ENCODE measurements around the gene TMEM37.

Gene TMEM37

GRCh38 chr2:119483395-119483753 lies 51.7 kb downstream of the TMEM37 start:
- DNase-seq: no peak
- Histone ChIP-seq H3K18ac (ENCODE audit: low read length) (no peak overlapping the region), H4K12ac (ENCODE audit: low read depth, low read length) (no peak overlapping the region), H3K23ac (ENCODE audit: low read length) (no peak overlapping the region), H3K4ac (ENCODE audit: low read depth, low read length) (no peak overlapping the region), H3K4me2 (ENCODE audit: low read length) (no peak overlapping the region), H3K9me3 (ENCODE audit: insufficient read depth, low read depth, low read length) (no peaks in the 10 kb centered on the region), H3K4me3 (ENCODE audit: low read depth, low read length) (no peak overlapping the region), H3K27me3 (ENCODE audit: insufficient read depth, low read length) (no peaks in the 10 kb centered on the region), H2BK120ac (ENCODE audit: insufficient read depth, low read length, poor library complexity) (no peak overlapping the region), H2BK12ac (ENCODE audit: low read length) (no peak overlapping the region), H3K9ac (ENCODE audit: low read length) (no peak overlapping the region), H3K36me3 (ENCODE audit: control insufficient read depth in 1 of 2, insufficient read depth in 2 of 2, low read length in 2 of 2) (no peaks in the 10 kb centered on the region), H2BK5ac (ENCODE audit: low read depth, low read length, poor library complexity) (no peak overlapping the region), H3K4me1 (ENCODE audit: control insufficient read depth in 1 of 2, insufficient read depth in 2 of 2, low read length in 2 of 2) (peaks cover 16 to 19% of the 10 kb centered on the region in 2 experiments), H4K8ac (ENCODE audit: low read depth, low read length) (no peak overlapping the region), H4K91ac (ENCODE audit: low read depth, low read length) (no peak overlapping the region), H3K79me2 (ENCODE audit: control insufficient read depth, insufficient read depth, low read length, poor library complexity) (no peaks in the 10 kb centered on the region), H3K79me1 (ENCODE audit: low read length) (no peaks in the 10 kb centered on the region), H3K27ac (ENCODE audit: low read depth, low read length) (no peak overlapping the region), H2AK5ac (ENCODE audit: low read length) (no peak overlapping the region), H2AFZ (ENCODE audit: insufficient read depth, low read length, poor library complexity) (peak overlapping the region; percentile 4), H3K14ac (ENCODE audit: low read length) (no peak overlapping the region)
- WGBS (ENCODE audit: extremely low coverage, insufficient coverage, insufficient read length): no CpG with 5 or more reads among the region's 5 CpGs

GRCh38 chr2:119483896-119484718 lies 52.5 kb downstream of the TMEM37 start:
- WGBS (ENCODE audit: extremely low coverage, insufficient coverage, insufficient read length): no CpG with 5 or more reads among the region's 11 CpGs

GRCh38 chr2:119484834-119485233 lies 53.2 kb downstream of the TMEM37 start:
- H3K18ac ChIP-seq (ENCODE audit: low read length): no peak overlapping the region
- H3K79me2 ChIP-seq (ENCODE audit: control insufficient read depth, insufficient read depth, low read length, poor library complexity): no peaks in the 10 kb centered on the region
- no peak overlapping the region for H3K23ac ChIP-seq (ENCODE audit: low read length)
- no peak overlapping the region for H2AFZ ChIP-seq (ENCODE audit: insufficient read depth, low read length, poor library complexity)
- no CpG with 5 or more reads among the region's 6 CpGs for WGBS (ENCODE audit: extremely low coverage, insufficient coverage, insufficient read length)
- H3K27ac ChIP-seq (ENCODE audit: low read depth, low read length): no peak overlapping the region
- peak overlapping the region; percentile 32 for H4K91ac ChIP-seq (ENCODE audit: low read depth, low read length)
- no peak overlapping the region for H2BK5ac ChIP-seq (ENCODE audit: low read depth, low read length, poor library complexity)
- no peaks in the 10 kb centered on the region for H3K27me3 ChIP-seq (ENCODE audit: insufficient read depth, low read length)
- no peak overlapping the region for H2BK120ac ChIP-seq (ENCODE audit: insufficient read depth, low read length, poor library complexity)
- no peak for DNase-seq
- H2BK12ac ChIP-seq (ENCODE audit: low read length): no peak overlapping the region
- H3K4me1 ChIP-seq (ENCODE audit: control insufficient read depth in 1 of 2, insufficient read depth in 2 of 2, low read length in 2 of 2): peaks cover 16 to 19% of the 10 kb centered on the region in 2 experiments
- H3K79me1 ChIP-seq (ENCODE audit: low read length): no peaks in the 10 kb centered on the region
- no peak overlapping the region for H3K9ac ChIP-seq (ENCODE audit: low read length)
- no peak overlapping the region for H3K4me3 ChIP-seq (ENCODE audit: low read depth, low read length)
- H3K36me3 ChIP-seq (ENCODE audit: control insufficient read depth in 1 of 2, insufficient read depth in 2 of 2, low read length in 2 of 2): no peaks in the 10 kb centered on the region
- no peak overlapping the region for H3K14ac ChIP-seq (ENCODE audit: low read length)
- H3K9me3 ChIP-seq (ENCODE audit: insufficient read depth, low read depth, low read length): no peaks in the 10 kb centered on the region
- H3K4ac ChIP-seq (ENCODE audit: low read depth, low read length): no peak overlapping the region
- no peak overlapping the region for H3K4me2 ChIP-seq (ENCODE audit: low read length)
- no peak overlapping the region for H2AK5ac ChIP-seq (ENCODE audit: low read length)
- no peak overlapping the region for H4K12ac ChIP-seq (ENCODE audit: low read depth, low read length)
- no peak overlapping the region for H4K8ac ChIP-seq (ENCODE audit: low read depth, low read length)

More at GRCh38 chr2:119483896-119484718, 52.5 kb downstream of the TMEM37 start:
- Histone ChIP-seq H3K18ac (ENCODE audit: low read length) (no peak overlapping the region), H2AFZ (ENCODE audit: insufficient read depth, low read length, poor library complexity) (no peak overlapping the region), H3K36me3 (ENCODE audit: control insufficient read depth in 1 of 2, insufficient read depth in 2 of 2, low read length in 2 of 2) (no peaks in the 10 kb centered on the region), H3K4ac (ENCODE audit: low read depth, low read length) (no peak overlapping the region), H4K8ac (ENCODE audit: low read depth, low read length) (no peak overlapping the region), H3K4me1 (ENCODE audit: control insufficient read depth in 1 of 2, insufficient read depth in 2 of 2, low read length in 2 of 2) (peaks cover 16 to 19% of the 10 kb centered on the region in 2 experiments), H3K9me3 (ENCODE audit: insufficient read depth, low read depth, low read length) (no peaks in the 10 kb centered on the region), H3K9ac (ENCODE audit: low read length) (no peak overlapping the region), H2BK12ac (ENCODE audit: low read length) (peak overlapping the region; percentile 4), H3K23ac (ENCODE audit: low read length) (no peak overlapping the region), H3K79me1 (ENCODE audit: low read length) (no peaks in the 10 kb centered on the region), H3K27ac (ENCODE audit: low read depth, low read length) (no peak overlapping the region), H3K4me3 (ENCODE audit: low read depth, low read length) (no peak overlapping the region), H2BK120ac (ENCODE audit: insufficient read depth, low read length, poor library complexity) (no peak overlapping the region), H3K27me3 (ENCODE audit: insufficient read depth, low read length) (no peaks in the 10 kb centered on the region), H3K79me2 (ENCODE audit: control insufficient read depth, insufficient read depth, low read length, poor library complexity) (no peaks in the 10 kb centered on the region), H2AK5ac (ENCODE audit: low read length) (no peak overlapping the region), H4K12ac (ENCODE audit: low read depth, low read length) (no peak overlapping the region), H3K14ac (ENCODE audit: low read length) (no peak overlapping the region), H2BK5ac (ENCODE audit: low read depth, low read length, poor library complexity) (no peak overlapping the region), H3K4me2 (ENCODE audit: low read length) (no peak overlapping the region), H4K91ac (ENCODE audit: low read depth, low read length) (peak overlapping the region; percentile 2)
- DNase-seq: no peak

GRCh38 chr2:119485336-119486110 lies 53.9 kb downstream of the TMEM37 start:
- Histone ChIP-seq H3K18ac (ENCODE audit: low read length) (no peak overlapping the region), H3K4me1 (ENCODE audit: control insufficient read depth in 1 of 2, insufficient read depth in 2 of 2, low read length in 2 of 2) (peaks cover 18 to 20% of the 10 kb centered on the region in 2 experiments), H4K12ac (ENCODE audit: low read depth, low read length) (no peak overlapping the region)

More at GRCh38 chr2:119485336-119486110, 53.9 kb downstream of the TMEM37 start:
- no peak overlapping the region for H3K4ac ChIP-seq (ENCODE audit: low read depth, low read length)
- no peak overlapping the region for H3K4me3 ChIP-seq (ENCODE audit: low read depth, low read length)
- H2BK120ac ChIP-seq (ENCODE audit: insufficient read depth, low read length, poor library complexity): no peak overlapping the region
- no peak overlapping the region for H2AK5ac ChIP-seq (ENCODE audit: low read length)
- no peak overlapping the region for H2AFZ ChIP-seq (ENCODE audit: insufficient read depth, low read length, poor library complexity)
- H3K27ac ChIP-seq (ENCODE audit: low read depth, low read length): no peak overlapping the region
- no peaks in the 10 kb centered on the region for H3K79me1 ChIP-seq (ENCODE audit: low read length)
- DNase-seq: no peak
- no peaks in the 10 kb centered on the region for H3K79me2 ChIP-seq (ENCODE audit: control insufficient read depth, insufficient read depth, low read length, poor library complexity)
- no peak overlapping the region for H2BK12ac ChIP-seq (ENCODE audit: low read length)
- no peak overlapping the region for H2BK5ac ChIP-seq (ENCODE audit: low read depth, low read length, poor library complexity)
- H3K9me3 ChIP-seq (ENCODE audit: insufficient read depth, low read depth, low read length): no peaks in the 10 kb centered on the region
- no peaks in the 10 kb centered on the region for H3K36me3 ChIP-seq (ENCODE audit: control insufficient read depth in 1 of 2, insufficient read depth in 2 of 2, low read length in 2 of 2)
- no peak overlapping the region for H3K14ac ChIP-seq (ENCODE audit: low read length)
- no peak overlapping the region for H3K4me2 ChIP-seq (ENCODE audit: low read length)
- no CpG with 5 or more reads among the region's 12 CpGs for WGBS (ENCODE audit: extremely low coverage, insufficient coverage, insufficient read length)
- no peak overlapping the region for H3K9ac ChIP-seq (ENCODE audit: low read length)
- no peak overlapping the region for H4K91ac ChIP-seq (ENCODE audit: low read depth, low read length)
- H4K8ac ChIP-seq (ENCODE audit: low read depth, low read length): no peak overlapping the region
- H3K27me3 ChIP-seq (ENCODE audit: insufficient read depth, low read length): no peaks in the 10 kb centered on the region
- H3K23ac ChIP-seq (ENCODE audit: low read length): no peak overlapping the region

All from trophoblast cell (in vitro differentiated cells and primary cell).